Activated CD8-positive, alpha-beta T cell treated with anti-CD3 and anti-CD28 coated beads for 36 hours (primary cell): ENCODE results near the gene SCN7A. TPM values are rescaled to one million over a fixed set of nuclear protein-coding genes. Genes with fewer than 3 reads are reported as not detected.
"Not testable (repeated sequence)": the region's sequence is repeated elsewhere in the genome, so short reads cannot be mapped to it uniquely, and the experiment has no call there.

Source experiments
- ATAC-seq: fragments of 200-7000 bp; cut with Tn5 transposase; one replicate; pipeline ENCODE4 v1.10.0; 2021; ENCODE audit warnings: mild to moderate bottlenecking, moderate library complexity
- CTCF ChIA-PET: fragments of 350-600 bp; sonication (Branson Sonifier 250); formaldehyde crosslinking; loops from one replicate; lab custom pipeline; 2021; ENCODE audit warnings: antibody characterized with exemption; lab: Charles Lee
- POLR2A ChIA-PET: fragments of 350-600 bp; sonication (Branson Sonifier 250); formaldehyde crosslinking; loops from one replicate; lab custom pipeline; 2021; ENCODE audit warnings: antibody characterized with exemption; lab: Charles Lee
- DNase-seq: peaks from one replicate; pipeline ENCODE4 v3.0.0-alpha.2; 2020
- H3K27ac Mint-ChIP-seq: one replicate; pipeline ENCODE4 v1.8.0; 2021; ENCODE audit warnings: mild to moderate bottlenecking, mixed read lengths
- H3K27me3 Mint-ChIP-seq: one replicate; pipeline ENCODE4 v1.8.0; 2021; ENCODE audit warnings: mixed read lengths
- H3K36me3 Mint-ChIP-seq: one replicate; pipeline ENCODE4 v1.8.0; 2021; ENCODE audit warnings: low read depth, mixed read lengths
- H3K4me1 Mint-ChIP-seq: one replicate; pipeline ENCODE4 v1.8.0; 2021; ENCODE audit warnings: low read depth, mixed read lengths
- H3K4me3 Mint-ChIP-seq: one replicate; pipeline ENCODE4 v1.8.0; 2021; ENCODE audit warnings: mild to moderate bottlenecking, moderate library complexity, mixed read lengths
- H3K9me3 Mint-ChIP-seq: one replicate; pipeline ENCODE4 v1.8.0; 2021; ENCODE audit warnings: mixed read lengths
- intact Hi-C: fragments of 100-400 bp; cut with micrococcal nuclease; formaldehyde crosslinking; loops from one replicate; pipeline ENCODE4 v1.10.0; 2022
- total RNA-seq, 2 experiments: library from RNA; stranded (reverse); gene quantifications; one replicate each; pipeline ENCODE4 v1.2.3, GENCODE V29; 2021
- TF ChIP-seq, protein P1 (sequence below): fragments of 200-600 bp; IDR thresholded peaks from one replicate; pipeline ENCODE4 v1.8.0; 2022; ENCODE audit warnings: antibody characterized with exemption, mild to moderate bottlenecking

SCN7A gene
- total RNA-seq, 2 experiments from 2014 or later = not detected

DNA sequence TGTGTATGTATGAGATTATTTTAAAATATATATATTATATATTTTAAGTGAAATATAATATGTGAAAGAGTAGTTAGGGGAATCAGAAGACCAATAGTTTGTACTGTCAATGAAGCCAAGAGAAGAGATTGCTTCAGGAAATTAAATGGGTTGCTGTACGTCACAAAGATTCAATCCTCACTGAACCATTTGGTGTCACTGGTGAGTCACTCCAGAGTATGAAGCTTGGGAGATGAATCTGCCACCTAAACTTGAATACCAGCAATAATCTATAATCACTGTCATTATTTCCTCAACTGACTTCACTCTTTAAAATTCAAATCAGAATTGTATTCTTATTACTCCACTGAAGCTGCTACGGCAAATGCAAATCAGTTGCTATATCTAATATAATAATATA lies 76.4 kb downstream of the SCN7A start:
- H3K4me1 Mint-ChIP-seq = no peaks in the 10 kb centered on the region
- ChIA-PET CTCF (no interaction called here), POLR2A (no interaction called here)
- intact Hi-C loops = no loop called here
- no peaks in the 10 kb centered on the region for H3K36me3 Mint-ChIP-seq
- DNase-seq = no peak
- TF ChIP-seq, protein P1, sequence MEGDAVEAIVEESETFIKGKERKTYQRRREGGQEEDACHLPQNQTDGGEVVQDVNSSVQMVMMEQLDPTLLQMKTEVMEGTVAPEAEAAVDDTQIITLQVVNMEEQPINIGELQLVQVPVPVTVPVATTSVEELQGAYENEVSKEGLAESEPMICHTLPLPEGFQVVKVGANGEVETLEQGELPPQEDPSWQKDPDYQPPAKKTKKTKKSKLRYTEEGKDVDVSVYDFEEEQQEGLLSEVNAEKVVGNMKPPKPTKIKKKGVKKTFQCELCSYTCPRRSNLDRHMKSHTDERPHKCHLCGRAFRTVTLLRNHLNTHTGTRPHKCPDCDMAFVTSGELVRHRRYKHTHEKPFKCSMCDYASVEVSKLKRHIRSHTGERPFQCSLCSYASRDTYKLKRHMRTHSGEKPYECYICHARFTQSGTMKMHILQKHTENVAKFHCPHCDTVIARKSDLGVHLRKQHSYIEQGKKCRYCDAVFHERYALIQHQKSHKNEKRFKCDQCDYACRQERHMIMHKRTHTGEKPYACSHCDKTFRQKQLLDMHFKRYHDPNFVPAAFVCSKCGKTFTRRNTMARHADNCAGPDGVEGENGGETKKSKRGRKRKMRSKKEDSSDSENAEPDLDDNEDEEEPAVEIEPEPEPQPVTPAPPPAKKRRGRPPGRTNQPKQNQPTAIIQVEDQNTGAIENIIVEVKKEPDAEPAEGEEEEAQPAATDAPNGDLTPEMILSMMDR = no peak
- no peaks in the 10 kb centered on the region for H3K27me3 Mint-ChIP-seq
- no peak overlapping the region for H3K27ac Mint-ChIP-seq
- no peak for ATAC-seq
- no peaks in the 10 kb centered on the region for H3K9me3 Mint-ChIP-seq
- H3K4me3 Mint-ChIP-seq = no peak overlapping the region

DNA sequence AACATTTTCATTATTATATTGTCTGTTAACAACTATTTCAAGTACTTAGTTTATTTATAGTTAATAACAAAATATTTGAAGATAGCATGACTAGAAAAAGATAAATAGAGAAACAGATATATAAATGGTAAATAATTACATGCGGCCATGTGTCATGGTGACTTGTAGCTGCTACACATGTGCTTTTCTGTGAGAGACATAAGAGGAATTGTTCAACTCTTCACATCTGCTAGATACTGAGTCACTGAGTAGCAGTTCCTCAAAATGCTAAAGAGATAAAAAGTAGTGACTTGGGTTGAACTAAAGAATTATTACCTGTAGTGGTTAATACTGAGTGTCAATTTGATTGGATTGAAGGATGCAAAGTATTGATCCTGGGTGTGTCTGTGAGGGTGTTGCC lies 80.8 kb downstream of the SCN7A start:
- no peaks in the 10 kb centered on the region for H3K27me3 Mint-ChIP-seq
- no peak overlapping the region for H3K27ac Mint-ChIP-seq
- no peaks in the 10 kb centered on the region for H3K4me1 Mint-ChIP-seq
- H3K9me3 Mint-ChIP-seq = no peaks in the 10 kb centered on the region
- ChIA-PET POLR2A (no interaction called here), CTCF (no interaction called here)
- no peak for ATAC-seq
- no peak for DNase-seq
- H3K4me3 Mint-ChIP-seq = no peak overlapping the region
- TF ChIP-seq, protein P1 = no peak
- intact Hi-C loops = no loop called here
- H3K36me3 Mint-ChIP-seq = no peaks in the 10 kb centered on the region

DNA sequence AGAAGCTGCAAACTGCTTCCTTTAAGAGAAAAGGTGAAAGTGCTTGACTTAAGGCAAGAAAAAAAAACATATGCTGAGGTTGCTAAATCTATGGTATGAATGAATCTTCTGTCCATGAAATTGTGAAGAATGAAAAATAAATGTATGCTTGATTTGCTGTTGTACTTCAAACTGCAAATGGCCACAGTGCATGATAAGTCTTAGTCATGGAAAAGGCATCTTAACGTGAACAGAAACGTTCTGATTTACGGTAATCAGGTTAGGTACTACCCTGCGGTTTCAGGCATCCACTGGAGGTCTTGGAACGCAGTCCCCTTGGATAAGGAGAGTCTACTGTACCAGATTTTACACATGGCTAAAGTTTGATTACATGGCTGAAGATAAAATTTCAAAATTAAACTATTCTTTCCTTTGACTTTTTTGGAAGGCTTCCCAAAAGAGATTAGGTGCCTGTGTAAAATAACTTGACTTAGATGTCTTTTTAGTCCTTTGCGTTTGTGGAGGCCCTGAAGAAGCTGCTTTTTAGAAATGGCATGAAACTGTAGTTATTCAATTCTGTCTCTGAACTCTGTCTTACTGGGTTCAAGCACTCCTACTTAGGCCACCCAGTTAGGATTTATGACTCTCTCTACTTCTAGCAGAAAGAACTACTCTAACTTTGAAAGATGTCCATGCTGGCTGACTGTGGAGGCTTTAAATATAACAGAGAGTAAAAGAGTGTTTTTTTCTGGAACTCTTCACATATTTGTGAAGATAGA lies 82.4 kb downstream of the SCN7A start:
- ChIA-PET CTCF (no interaction called here), POLR2A (no interaction called here)

DNA sequence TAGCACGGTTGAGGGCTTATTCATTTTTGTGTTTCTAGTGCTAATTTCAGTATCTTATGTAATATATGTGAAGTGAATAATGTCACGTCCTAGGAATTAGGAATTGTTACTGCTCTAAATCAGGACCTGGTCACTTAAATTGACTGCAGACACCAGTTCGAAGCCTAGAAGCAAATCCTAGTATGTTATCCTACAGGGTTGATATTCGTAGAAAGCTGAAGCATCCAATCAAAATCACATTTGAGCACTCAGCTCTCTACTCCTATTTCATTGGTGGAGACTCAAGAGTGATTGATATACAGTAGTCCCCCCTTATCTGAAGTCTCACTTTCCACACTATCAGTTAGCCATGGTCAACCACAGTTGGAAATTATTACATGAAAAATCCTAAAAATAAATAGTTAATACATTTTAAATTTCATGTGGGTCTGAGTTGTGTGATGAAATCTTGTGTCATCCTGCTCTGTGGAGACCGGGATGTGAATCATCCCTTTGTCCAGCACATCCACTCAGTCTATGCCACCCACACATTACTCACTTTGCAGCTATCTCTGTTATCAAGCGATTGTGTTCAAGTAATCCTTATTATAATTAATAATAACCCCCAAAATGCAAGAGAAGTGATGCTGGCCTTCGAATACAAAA lies 83.1 kb downstream of the SCN7A start:
- ChIA-PET CTCF (no interaction called here), POLR2A (no interaction called here)
- intact Hi-C loops = no loop called here
- Mint-ChIP-seq H3K9me3 (no peaks in the 10 kb centered on the region), H3K27me3 (no peaks in the 10 kb centered on the region), H3K36me3 (no peaks in the 10 kb centered on the region), H3K27ac (no peak overlapping the region), H3K4me1 (no peaks in the 10 kb centered on the region), H3K4me3 (no peak overlapping the region)
- DNase-seq = no peak
- no peak for ATAC-seq
- TF ChIP-seq, protein P1 = no peak

More for the DNA sequence above, 82.4 kb downstream of the SCN7A start:
- Mint-ChIP-seq H3K36me3 (no peaks in the 10 kb centered on the region), H3K4me3 (no peak overlapping the region), H3K9me3 (no peaks in the 10 kb centered on the region), H3K4me1 (no peaks in the 10 kb centered on the region), H3K27me3 (no peaks in the 10 kb centered on the region), H3K27ac (no peak overlapping the region)
- TF ChIP-seq, protein P1 = no peak
- intact Hi-C loops = no loop called here
- no peak for DNase-seq
- no peak for ATAC-seq

DNA sequence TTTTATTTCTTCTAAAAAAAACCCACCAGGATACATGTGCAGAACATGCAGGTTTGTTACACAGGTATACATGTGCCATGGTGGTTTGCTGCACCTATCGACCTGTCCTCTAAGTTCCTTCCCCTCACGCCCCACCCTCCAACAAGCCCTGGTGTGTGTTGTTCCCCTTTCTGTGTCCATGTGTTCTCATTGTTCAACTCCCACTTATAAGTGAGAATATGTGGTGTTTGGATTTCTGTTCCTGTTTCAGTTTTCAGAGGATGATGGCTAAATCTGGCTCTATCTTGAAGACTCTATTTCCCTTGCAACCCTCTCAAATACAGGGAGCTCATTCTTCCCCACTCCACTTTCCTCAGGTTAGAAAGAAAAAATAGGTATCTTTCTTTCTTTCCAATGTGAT lies 86.3 kb downstream of the SCN7A start:
- H3K27ac Mint-ChIP-seq, ATAC-seq, DNase-seq, intact Hi-C loops, H3K4me1 Mint-ChIP-seq, H3K27me3 Mint-ChIP-seq, H3K9me3 Mint-ChIP-seq, H3K36me3 Mint-ChIP-seq, POLR2A ChIA-PET, CTCF ChIA-PET, H3K4me3 Mint-ChIP-seq: not testable (repeated sequence)
